KMS-11 (cell line): ENCODE results near the gene MPC1.

Experiments used
- H2AFZ ChIP-seq: fragments of 200-600 bp; sonication (generic); 2 replicates; pipeline ENCODE4 v1.6.1; 2016; ENCODE audit warnings: antibody characterized with exemption, mixed run types, low read depth
- H3K27ac ChIP-seq: fragments of 200-600 bp; sonication (generic); 2 replicates; pipeline ENCODE4 v1.6.1; 2016; ENCODE audit warnings: mild to moderate bottlenecking, mixed run types
- H3K27me3 ChIP-seq: fragments of 200-600 bp; sonication (generic); 2 replicates; pipeline ENCODE4 v1.6.1; 2017; ENCODE audit warnings: mild to moderate bottlenecking, low read depth, mixed run types, moderate library complexity; ENCODE audit not compliant: insufficient read depth
- H3K36me3 ChIP-seq: fragments of 200-600 bp; sonication (generic); 2 replicates; pipeline ENCODE4 v1.6.1; 2017; ENCODE audit warnings: mild to moderate bottlenecking, mixed run types; ENCODE audit not compliant: insufficient read depth
- H3K4me1 ChIP-seq: fragments of 200-600 bp; sonication (generic); 2 replicates; pipeline ENCODE4 v1.6.1; 2016; ENCODE audit warnings: mild to moderate bottlenecking, low read depth, mixed run types; ENCODE audit not compliant: poor library complexity, severe bottlenecking
- H3K4me2 ChIP-seq: fragments of 200-600 bp; sonication (generic); 2 replicates; pipeline ENCODE4 v1.7.0; 2016; ENCODE audit warnings: mild to moderate bottlenecking, mixed run types
- H3K4me3 ChIP-seq: fragments of 200-600 bp; sonication (generic); IDR thresholded peaks from 2 replicates; pipeline ENCODE4 v1.6.1; 2017; ENCODE audit warnings: low read depth, low read length, mixed read lengths; ENCODE audit not compliant: insufficient read depth
- H3K79me2 ChIP-seq: fragments of 200-600 bp; sonication (generic); 2 replicates; pipeline ENCODE4 v1.6.1; 2016; ENCODE audit warnings: low read depth, mixed run types; ENCODE audit not compliant: insufficient read depth
- H3K9ac ChIP-seq: fragments of 200-600 bp; sonication (generic); 2 replicates; pipeline ENCODE4 v1.6.1; 2016; ENCODE audit warnings: mild to moderate bottlenecking, mixed run types
- H4K20me1 ChIP-seq: fragments of 200-600 bp; sonication (generic); 2 replicates; pipeline ENCODE4 v1.6.1; 2016; ENCODE audit warnings: mild to moderate bottlenecking, mixed run types; ENCODE audit not compliant: insufficient read depth
- TF ChIP-seq, protein P1 (sequence below): fragments of 200-600 bp; sonication (generic); conservative IDR thresholded peaks from 2 replicates; pipeline ENCODE4 v1.6.1; 2017; ENCODE audit warnings: low read depth, mild to moderate bottlenecking, antibody characterized with exemption, low read length, moderate library complexity, mixed read lengths

MPC1 gene

DNA sequence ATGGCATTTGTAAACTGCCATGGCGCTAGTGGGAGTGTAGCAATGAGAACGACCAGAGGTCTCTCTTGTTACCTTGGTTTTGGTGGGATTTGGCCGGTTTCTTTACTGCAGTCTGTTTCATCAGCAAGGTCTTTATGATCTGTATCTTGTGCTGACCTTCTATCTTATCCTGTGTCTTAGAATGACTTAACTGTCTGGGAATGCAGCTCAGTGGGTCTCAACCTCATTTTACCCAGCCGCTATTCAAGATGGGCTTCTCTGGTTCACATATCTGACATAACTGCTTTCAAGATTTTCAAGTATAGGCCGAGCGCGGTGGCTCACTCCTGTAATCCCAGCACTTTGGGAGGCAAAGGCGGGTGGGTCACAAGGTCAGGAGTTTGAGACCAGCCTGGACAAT is 38.5 kb downstream of the MPC1 start:
- TF ChIP-seq, protein P1, sequence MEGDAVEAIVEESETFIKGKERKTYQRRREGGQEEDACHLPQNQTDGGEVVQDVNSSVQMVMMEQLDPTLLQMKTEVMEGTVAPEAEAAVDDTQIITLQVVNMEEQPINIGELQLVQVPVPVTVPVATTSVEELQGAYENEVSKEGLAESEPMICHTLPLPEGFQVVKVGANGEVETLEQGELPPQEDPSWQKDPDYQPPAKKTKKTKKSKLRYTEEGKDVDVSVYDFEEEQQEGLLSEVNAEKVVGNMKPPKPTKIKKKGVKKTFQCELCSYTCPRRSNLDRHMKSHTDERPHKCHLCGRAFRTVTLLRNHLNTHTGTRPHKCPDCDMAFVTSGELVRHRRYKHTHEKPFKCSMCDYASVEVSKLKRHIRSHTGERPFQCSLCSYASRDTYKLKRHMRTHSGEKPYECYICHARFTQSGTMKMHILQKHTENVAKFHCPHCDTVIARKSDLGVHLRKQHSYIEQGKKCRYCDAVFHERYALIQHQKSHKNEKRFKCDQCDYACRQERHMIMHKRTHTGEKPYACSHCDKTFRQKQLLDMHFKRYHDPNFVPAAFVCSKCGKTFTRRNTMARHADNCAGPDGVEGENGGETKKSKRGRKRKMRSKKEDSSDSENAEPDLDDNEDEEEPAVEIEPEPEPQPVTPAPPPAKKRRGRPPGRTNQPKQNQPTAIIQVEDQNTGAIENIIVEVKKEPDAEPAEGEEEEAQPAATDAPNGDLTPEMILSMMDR = no peak

DNA sequence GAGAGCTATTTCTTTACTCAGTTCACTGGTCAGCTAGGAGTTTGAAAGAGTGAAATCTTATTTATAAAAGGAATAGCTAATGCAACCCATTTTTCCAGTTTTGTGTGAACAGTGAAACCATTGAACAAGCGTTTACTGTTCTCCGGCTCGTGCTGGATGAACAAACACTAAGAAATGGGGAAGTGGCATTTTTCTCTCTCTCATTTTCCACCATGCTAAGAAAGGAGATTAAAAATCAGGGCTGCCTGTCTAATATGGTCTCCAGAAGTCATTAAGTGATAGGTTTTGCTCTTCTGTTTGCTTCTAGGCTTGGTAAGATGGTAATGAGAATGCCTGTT is 39.6 kb downstream of the MPC1 start:
- Histone ChIP-seq H3K4me3 (no peak overlapping the region), H3K36me3 (no peaks in the 10 kb centered on the region), H3K27me3 (no peaks in the 10 kb centered on the region), H3K9ac (peak overlapping the region; percentile 99), H3K4me2 (peak overlapping the region; percentile 100), H2AFZ (peak overlapping the region; percentile 92), H4K20me1 (0 out of 2 replicates have a peak, but pooled peaks cover under 1% of the 10 kb centered on the region), H3K27ac (peak overlapping the region; percentile 81), H3K4me1 (peaks cover 21% of the 10 kb centered on the region), H3K79me2 (peaks cover 44% of the 10 kb centered on the region)
- TF ChIP-seq, protein P1 = no peak

More for the DNA sequence above, 38.5 kb downstream of the MPC1 start:
- no peak overlapping the region for H3K9ac ChIP-seq
- no peak overlapping the region for H3K4me2 ChIP-seq
- H3K79me2 ChIP-seq = peaks cover 32% of the 10 kb centered on the region
- H3K4me3 ChIP-seq = no peak overlapping the region
- H3K4me1 ChIP-seq = peaks cover 21% of the 10 kb centered on the region
- no peaks in the 10 kb centered on the region for H3K27me3 ChIP-seq
- no peaks in the 10 kb centered on the region for H3K36me3 ChIP-seq
- no peak overlapping the region for H3K27ac ChIP-seq
- no peaks in the 10 kb centered on the region for H4K20me1 ChIP-seq
- H2AFZ ChIP-seq = no peak overlapping the region

DNA sequence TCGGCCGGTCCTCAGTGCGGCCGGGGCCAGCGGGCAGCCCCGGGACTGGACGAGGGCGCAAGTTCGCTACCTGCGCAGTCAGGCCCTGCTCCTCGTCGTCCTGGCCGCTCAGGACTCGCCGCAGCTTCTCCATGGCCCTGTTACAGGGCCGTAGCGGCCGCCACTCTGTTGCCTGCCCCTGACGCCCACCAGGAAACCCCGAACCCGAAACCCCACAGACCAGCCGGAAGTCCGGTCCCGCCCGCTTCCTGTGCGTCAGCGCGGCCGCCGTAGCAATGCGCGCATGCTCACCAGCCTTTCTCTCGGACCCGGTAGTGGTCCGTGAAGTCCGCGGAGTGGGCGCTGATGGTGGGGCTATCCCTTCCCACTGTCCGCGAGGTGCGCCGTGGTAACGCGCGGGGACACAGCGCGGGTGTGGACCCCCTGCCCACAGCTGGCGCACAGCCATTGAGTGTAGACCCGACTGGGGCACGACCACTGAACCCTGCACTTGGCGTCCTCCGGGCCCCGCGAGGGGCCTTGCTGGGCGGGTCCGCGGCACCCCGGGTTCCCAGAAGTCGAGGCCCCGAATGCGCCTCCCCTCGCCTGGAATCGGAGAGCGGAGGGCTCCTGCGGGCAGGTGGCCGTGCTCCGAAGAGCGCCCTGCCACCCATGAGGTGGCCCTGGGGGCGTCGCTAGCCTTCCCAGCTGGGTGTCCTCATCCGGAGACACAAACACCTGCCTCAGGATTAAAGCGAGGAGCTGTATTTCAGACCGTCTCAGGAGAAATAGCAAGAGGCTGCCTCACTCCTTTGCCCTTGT is 40.2 kb downstream of the MPC1 start, which contains the start of gene SFT2D1:
SFT2D1 (minus strand) TSS at position 197 of the 801 bp plus-strand sequence; CDS start at position 133, 64 bp downstream.
- Histone ChIP-seq H3K79me2 (peaks cover 49% of the 10 kb centered on the region), H3K27ac (peak within 1 kb of the TSS; percentile 81)

DNA sequence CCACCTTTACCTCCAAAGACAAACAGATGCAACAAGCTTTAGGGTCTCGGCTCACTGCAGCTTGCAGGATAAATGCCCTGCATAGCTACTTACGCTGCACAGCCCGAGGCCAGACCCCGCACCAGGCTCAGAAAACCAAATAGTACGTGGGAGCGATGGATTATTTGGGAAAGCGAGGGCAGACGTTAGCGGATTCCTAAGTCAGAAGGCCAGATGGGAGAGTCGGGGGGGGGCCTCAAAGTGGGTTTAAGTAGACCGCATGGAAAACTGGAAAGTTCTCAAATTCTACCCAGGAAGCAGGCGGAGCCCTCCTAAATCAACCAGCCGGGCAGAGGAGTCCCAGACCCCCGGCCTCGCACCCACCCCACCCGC is 40.8 kb downstream of the MPC1 start:
- peak overlapping the region; percentile 82 for H3K4me2 ChIP-seq

More for the DNA sequence above, 40.2 kb downstream of the MPC1 start, which contains the start of gene SFT2D1:
- peak within 1 kb of the TSS; percentile 100 for H3K4me2 ChIP-seq
- H2AFZ ChIP-seq = peak within 1 kb of the TSS; percentile 92
- H3K4me1 ChIP-seq = peaks cover 21% of the 10 kb centered on the region
- TF ChIP-seq, protein P1 = no peak
- H3K27me3 ChIP-seq = no peaks in the 10 kb centered on the region
- H3K36me3 ChIP-seq = no peaks in the 10 kb centered on the region
- H3K9ac ChIP-seq = peak within 1 kb of the TSS; percentile 99
- no peak within 1 kb of the TSS for H3K4me3 ChIP-seq
- 0 out of 2 replicates have a peak, but pooled peaks cover 5% of the 10 kb centered on the region for H4K20me1 ChIP-seq

More for the DNA sequence above, 40.8 kb downstream of the MPC1 start:
- Histone ChIP-seq H4K20me1 (0 out of 2 replicates have a peak, but pooled peaks cover 5% of the 10 kb centered on the region), H3K4me1 (peaks cover 21% of the 10 kb centered on the region), H2AFZ (peak overlapping the region; percentile 92), H3K9ac (peak overlapping the region; percentile 99), H3K36me3 (no peaks in the 10 kb centered on the region), H3K4me3 (no peak overlapping the region), H3K79me2 (peaks cover 54% of the 10 kb centered on the region), H3K27ac (peak overlapping the region; percentile 81), H3K27me3 (no peaks in the 10 kb centered on the region)
- TF ChIP-seq, protein P1 = no peak
